Measurements from ENCODE around the gene PPIL3.
"Not testable (repeated sequence)": the region's sequence is repeated elsewhere in the genome, so short reads cannot be mapped to it uniquely, and the experiment has no call there.

PPIL3 gene

GRCh38 chr2:200888704-200889625 lies at the start of gene PPIL3, which contains the start of gene NIF3L1:
PPIL3 (minus strand) TSS chr2:200889077; CDS start chr2:200887615, 1,462 bp downstream.
NIF3L1 (plus strand) TSS chr2:200889371; CDS start chr2:200891944, 2,573 bp downstream.
- peak; percentile 97 for DNase-seq

GRCh38 chr2:200930947-200931626 lies 42.2 kb upstream of the PPIL3 start:
- no peak for DNase-seq

GRCh38 chr2:200929334-200930249 lies 40.7 kb upstream of the PPIL3 start:
- no peak for DNase-seq

GRCh38 chr2:200922439-200922838 lies 33.6 kb upstream of the PPIL3 start:
- no peak for DNase-seq

- DNase-seq, result no peak
Measured at GRCh38 chr2:200913654-200914053, 24.8 kb upstream of the PPIL3 start.

- DNase-seq, result no peak
Measured at GRCh38 chr2:200909958-200910357, 21.1 kb upstream of the PPIL3 start.

GRCh38 chr2:200905618-200906296 lies 16.9 kb upstream of the PPIL3 start:
- peak; percentile 18 for DNase-seq

GRCh38 chr2:200901459-200902072 lies 12.7 kb upstream of the PPIL3 start:
- DNase-seq, result peak; percentile 63

GRCh38 chr2:200899482-200899881 lies 10.6 kb upstream of the PPIL3 start:
- no peak for DNase-seq

GRCh38 chr2:200881715-200882249 lies 7.1 kb downstream of the PPIL3 start:
- DNase-seq, result not testable (repeated sequence)

- DNase-seq, result no peak
Measured at GRCh38 chr2:200878289-200878880, 10.5 kb downstream of the PPIL3 start.

GRCh38 chr2:200877443-200877842 lies 11.4 kb downstream of the PPIL3 start:
- DNase-seq, result no peak

- no peak for DNase-seq
Measured at GRCh38 chr2:200873560-200873959, 15.3 kb downstream of the PPIL3 start.

- no peak for DNase-seq
Measured at GRCh38 chr2:200871151-200871550, 17.7 kb downstream of the PPIL3 start.

- no peak for DNase-seq
Measured at GRCh38 chr2:200869014-200869413, 19.9 kb downstream of the PPIL3 start.

GRCh38 chr2:200864176-200865034 lies 24.5 kb downstream of the PPIL3 start, which contains the start of gene CLK1:
CLK1 (minus strand) TSS chr2:200864658; CDS start chr2:200861862, 2,796 bp downstream.
- DNase-seq, result peak; percentile 98

GRCh38 chr2:200863782-200864175 lies 25.1 kb downstream of the PPIL3 start:
- DNase-seq, result no peak

- peak; percentile 60 for DNase-seq
Measured at GRCh38 chr2:200862532-200863000, 26.3 kb downstream of the PPIL3 start.

- DNase-seq, result no peak
Measured at GRCh38 chr2:200861617-200862155, 27.2 kb downstream of the PPIL3 start.

Data from retina (tissue), 1 donor.